Lower leg skin (tissue), 3 donors: ENCODE results near the gene RNF39.

Source experiments
- POLR2A ChIP-seq, 2 donors: fragments of 450-650 bp; IDR thresholded peaks; one replicate each; pipeline ENCODE4 v1.6.1; 2016 to 2017; ENCODE audit warnings: antibody characterized with exemption in 2 of 2, mild to moderate bottlenecking in 1 of 2, moderate library complexity in 1 of 2
- TF ChIP-seq, protein P1 (sequence below), 3 donors: fragments of 450-650 bp; IDR thresholded peaks; one replicate each; pipeline ENCODE4 v1.5.1; 2016; ENCODE audit warnings: antibody characterized with exemption in 3 of 3, mild to moderate bottlenecking in 3 of 3, moderate library complexity in 2 of 3

DNA sequence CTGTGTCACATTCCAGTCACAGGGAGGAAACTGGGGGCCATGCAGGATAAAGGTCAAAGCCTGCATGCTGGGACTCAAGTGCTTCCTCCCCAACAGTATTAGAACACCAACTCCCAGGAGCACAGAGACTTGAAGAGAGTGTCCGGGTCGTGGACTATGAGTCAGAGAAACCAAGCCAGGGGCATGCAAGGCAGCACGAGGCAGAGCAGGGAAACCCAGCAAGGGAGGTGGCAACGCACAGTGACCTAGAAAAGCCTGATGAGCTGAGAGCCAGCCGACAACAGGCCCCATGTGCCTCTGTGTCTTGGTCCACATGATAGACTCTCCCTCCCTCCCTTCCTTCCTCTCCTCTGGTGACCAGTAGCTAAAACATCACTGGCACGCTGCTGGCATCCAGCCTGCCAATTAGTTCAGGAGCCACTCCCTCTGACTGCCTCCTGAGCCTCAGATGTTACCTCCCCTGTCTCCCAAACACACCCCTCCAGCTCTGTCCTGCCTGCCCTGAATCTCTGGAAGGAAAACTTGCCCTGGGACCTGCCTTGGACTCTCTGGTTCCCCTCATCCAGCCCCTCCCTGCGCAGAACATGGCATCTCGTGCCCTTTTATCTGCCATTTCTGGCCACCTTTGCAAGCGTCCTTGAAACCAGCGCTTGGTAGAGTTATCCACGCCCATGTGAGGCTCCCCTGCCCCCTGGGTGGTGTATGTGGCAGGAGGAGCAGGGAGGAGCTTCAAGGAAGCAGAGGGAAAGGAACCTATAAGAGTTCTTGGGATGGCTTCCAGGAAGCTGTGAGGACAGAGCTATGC lies 16.2 kb upstream of the RNF39 start:
- TF ChIP-seq, protein P1, sequence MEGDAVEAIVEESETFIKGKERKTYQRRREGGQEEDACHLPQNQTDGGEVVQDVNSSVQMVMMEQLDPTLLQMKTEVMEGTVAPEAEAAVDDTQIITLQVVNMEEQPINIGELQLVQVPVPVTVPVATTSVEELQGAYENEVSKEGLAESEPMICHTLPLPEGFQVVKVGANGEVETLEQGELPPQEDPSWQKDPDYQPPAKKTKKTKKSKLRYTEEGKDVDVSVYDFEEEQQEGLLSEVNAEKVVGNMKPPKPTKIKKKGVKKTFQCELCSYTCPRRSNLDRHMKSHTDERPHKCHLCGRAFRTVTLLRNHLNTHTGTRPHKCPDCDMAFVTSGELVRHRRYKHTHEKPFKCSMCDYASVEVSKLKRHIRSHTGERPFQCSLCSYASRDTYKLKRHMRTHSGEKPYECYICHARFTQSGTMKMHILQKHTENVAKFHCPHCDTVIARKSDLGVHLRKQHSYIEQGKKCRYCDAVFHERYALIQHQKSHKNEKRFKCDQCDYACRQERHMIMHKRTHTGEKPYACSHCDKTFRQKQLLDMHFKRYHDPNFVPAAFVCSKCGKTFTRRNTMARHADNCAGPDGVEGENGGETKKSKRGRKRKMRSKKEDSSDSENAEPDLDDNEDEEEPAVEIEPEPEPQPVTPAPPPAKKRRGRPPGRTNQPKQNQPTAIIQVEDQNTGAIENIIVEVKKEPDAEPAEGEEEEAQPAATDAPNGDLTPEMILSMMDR (IDR thresholded peaks at IDR 0.05): no peak
- TF ChIP-seq POLR2A (IDR thresholded peaks at IDR 0.05): no peak
